Measurements from ENCODE around the gene MIDN. TPM values are rescaled to one million over a fixed set of nuclear protein-coding genes. Genes with fewer than 3 reads are reported as not detected.

Gene MIDN
- total and polyA plus RNA-seq, 12 donors, result 8.6 to 189 (median 59.9) TPM

DNA sequence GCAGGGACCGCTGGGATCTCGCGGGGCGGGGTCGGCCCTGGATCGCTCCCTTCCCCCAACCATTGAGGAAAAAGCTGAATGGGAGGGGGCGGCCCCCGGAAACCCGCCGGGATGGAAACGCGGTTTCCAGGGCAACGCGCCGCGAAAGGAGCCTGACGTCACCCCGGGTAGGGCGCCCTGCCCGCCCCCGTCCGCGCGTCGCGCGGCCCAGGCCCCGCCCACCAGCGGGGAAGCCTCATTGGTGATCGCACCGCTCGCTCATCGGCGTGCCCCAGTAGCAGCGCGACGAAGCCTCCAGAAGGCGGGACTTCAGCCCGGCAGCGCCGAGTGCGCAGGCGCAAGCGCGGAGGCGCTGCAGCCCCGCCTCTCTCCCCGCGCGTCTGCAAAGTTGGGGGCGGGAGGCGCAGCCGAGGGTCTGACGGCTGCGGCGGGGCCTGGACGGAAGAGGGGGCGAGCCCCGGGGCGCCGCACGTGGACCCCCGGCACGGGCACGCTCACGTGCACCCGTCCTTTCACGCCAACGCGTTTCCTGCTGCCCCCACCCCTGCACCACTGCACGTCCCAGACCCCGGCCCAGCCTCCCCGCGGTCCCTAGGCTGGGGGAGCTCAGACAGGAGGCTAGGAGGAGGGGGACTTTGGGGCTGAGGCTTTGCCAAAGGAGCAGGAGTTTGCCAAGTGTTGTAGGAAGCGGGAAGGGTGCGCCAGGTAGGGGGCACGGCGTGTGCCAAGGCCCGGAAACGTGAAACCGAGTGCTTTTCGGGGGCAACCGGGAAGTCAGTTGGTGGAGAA lies 12.6 kb downstream of the MIDN start:
- DNase-seq, result peak; percentile 96 to 99 (median 97)
- Histone ChIP-seq H3K27ac (peak overlapping the region; percentile 80 to 93 (median 88)), H3K36me3 (replicated peaks in 1 of 2) (peaks cover 0 to 24% of the 10 kb centered on the region in 2 donors), H3K9me3 (replicated peaks in 1 of 3) (no peaks in the 10 kb centered on the region), H3K4me1 (replicated peaks in 1 of 2) (peaks cover 55 to 61% of the 10 kb centered on the region in 2 donors), H3K27me3 (no peaks in the 10 kb centered on the region), H3K4me3 (peak overlapping the region in 3 of 4 donors; percentile 40 to 58 (median 54))
- TF ChIP-seq CTCF (IDR thresholded peaks at IDR 0.05) (no peak), POLR2A (IDR thresholded peaks at IDR 0.05) (peak; percentile 30 to 47)
- intact Hi-C loops (cut with DNase I), result no loop called here
- 0 to 3% (median 1%) methylated on average over 9 to 82 of the region's 83 CpGs for whole genome bisulfite sequencing, 4 donors

DNA sequence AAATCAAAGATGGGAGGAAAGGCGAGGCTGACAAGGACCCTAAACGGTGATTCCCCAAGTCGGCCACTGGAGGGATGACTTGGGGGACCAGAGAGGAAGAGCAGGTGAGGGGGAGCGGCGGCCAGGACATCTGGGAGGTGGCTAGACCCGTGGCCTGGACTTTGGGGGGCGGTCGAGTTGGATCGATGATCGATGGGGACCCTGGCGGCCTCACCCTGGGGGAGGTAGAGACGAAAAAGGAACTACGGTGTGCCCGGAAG lies 13.1 kb downstream of the MIDN start:
- H3K4me1 ChIP-seq (replicated peaks in 1 of 2), result peaks cover 60 to 65% of the 10 kb centered on the region in 2 donors
- H3K9me3 ChIP-seq (replicated peaks in 1 of 3), result no peaks in the 10 kb centered on the region
- peaks cover 0 to 19% of the 10 kb centered on the region in 2 donors for H3K36me3 ChIP-seq (replicated peaks in 1 of 2)
- peak overlapping the region; percentile 77 to 93 (median 88) for H3K27ac ChIP-seq
- peak overlapping the region in 2 of 4 donors; percentile 54 to 58 for H3K4me3 ChIP-seq
- H3K27me3 ChIP-seq, result no peaks in the 10 kb centered on the region
- WGBS, 4 donors, result 21 to 30% (median 25%) methylated on average over 14 of the region's 14 CpGs
- peak in 1 of 7 donors; percentile 48 for DNase-seq
- intact Hi-C loops (cut with DNase I), result no loop called here
- TF ChIP-seq CTCF (IDR thresholded peaks at IDR 0.05), result peak in 5 of 6 experiments; percentile 14 to 48 (median 24)
- no peak for TF ChIP-seq POLR2A (IDR thresholded peaks at IDR 0.05)

- no peaks in the 10 kb centered on the region for H3K9me3 ChIP-seq (replicated peaks in 1 of 3)
- intact Hi-C loops (cut with DNase I), result no loop called here
- peaks cover 0 to 14% of the 10 kb centered on the region in 2 donors for H3K36me3 ChIP-seq (replicated peaks in 1 of 2)
- peak overlapping the region; percentile 77 to 93 (median 88) for H3K27ac ChIP-seq
- no peaks in the 10 kb centered on the region for H3K27me3 ChIP-seq
- peak in 1 of 2 donors; percentile 68 for TF ChIP-seq POLR2A (IDR thresholded peaks at IDR 0.05)
- no peak for TF ChIP-seq CTCF (IDR thresholded peaks at IDR 0.05)
- WGBS, 4 donors, result 21 to 30% (median 24%) methylated on average over 17 to 28 of the region's 28 CpGs
- peak; percentile 77 to 84 (median 81) for DNase-seq
- peaks cover 64 to 70% of the 10 kb centered on the region in 2 donors for H3K4me1 ChIP-seq (replicated peaks in 1 of 2)
- H3K4me3 ChIP-seq, result peak overlapping the region in 1 of 4 donors; percentile 58
Observed at GRCh38 chr19:1261798-1262622, 13.6 kb downstream of the MIDN start.

GRCh38 chr19:1262623-1263123 lies 14.3 kb downstream of the MIDN start:
- intact Hi-C loops (cut with DNase I), result no loop called here
- 61 to 76% (median 64%) methylated on average over 8 to 21 of the region's 21 CpGs for WGBS, 4 donors
- DNase-seq, result peak in 4 of 7 donors; percentile 17 to 42 (median 36)
- Histone ChIP-seq H3K9me3 (replicated peaks in 1 of 3) (no peaks in the 10 kb centered on the region), H3K4me3 (no peak overlapping the region), H3K36me3 (replicated peaks in 1 of 2) (peaks cover 0 to 7% of the 10 kb centered on the region in 2 donors), H3K27ac (peak overlapping the region; percentile 77 to 93 (median 88)), H3K4me1 (replicated peaks in 1 of 2) (peaks cover 69 to 75% of the 10 kb centered on the region in 2 donors), H3K27me3 (no peaks in the 10 kb centered on the region)
- TF ChIP-seq CTCF (IDR thresholded peaks at IDR 0.05), result no peak

Data from adrenal gland (tissue), 12 donors.